Activated CD4-positive, alpha-beta T cell treated with anti-CD3 and anti-CD28 coated beads, Interleukin-2, Interleukin-4, amounts not matched to agents 100 ng/mL and 50 ng/mL, durations not matched to agents 16 hours and 8 hours (primary cell): ENCODE measurements around the gene CHST3.
"Not testable (repeated sequence)": the region's sequence is repeated elsewhere in the genome, so short reads cannot be mapped to it uniquely, and the experiment has no call there.

ENCODE experiments used
- DNase-seq: peaks from one replicate; pipeline ENCODE4 v3.0.0-alpha.2; 2020; ENCODE audit warnings: low spot score

The CHST3 gene

GRCh38 chr10:72030762-72031543 is 66.8 kb downstream of the CHST3 start:
- DNase-seq = no peak

- DNase-seq = no peak
Observed at GRCh38 chr10:72031706-72032105, 67.5 kb downstream of the CHST3 start.

- DNase-seq = not testable (repeated sequence)
Observed at GRCh38 chr10:72032409-72033162, 68.4 kb downstream of the CHST3 start.

GRCh38 chr10:72034040-72034499 is 69.9 kb downstream of the CHST3 start:
- no peak for DNase-seq

- DNase-seq = no peak
Observed at GRCh38 chr10:72034761-72035160, 70.6 kb downstream of the CHST3 start.

- no peak for DNase-seq
Observed at GRCh38 chr10:72035252-72035887, 71.2 kb downstream of the CHST3 start.

GRCh38 chr10:72037266-72037665 is 73.1 kb downstream of the CHST3 start:
- DNase-seq = no peak

- no peak for DNase-seq
Observed at GRCh38 chr10:72037811-72038210, 73.6 kb downstream of the CHST3 start.

- DNase-seq = no peak
Observed at GRCh38 chr10:72038458-72039001, 74.3 kb downstream of the CHST3 start.

GRCh38 chr10:72039377-72039776 is 75.2 kb downstream of the CHST3 start:
- DNase-seq = no peak

GRCh38 chr10:72041491-72041890 is 77.3 kb downstream of the CHST3 start:
- no peak for DNase-seq

GRCh38 chr10:72043016-72043834 is 79.0 kb downstream of the CHST3 start:
- no peak for DNase-seq

- DNase-seq = no peak
Observed at GRCh38 chr10:72044417-72045041, 80.3 kb downstream of the CHST3 start.

- no peak for DNase-seq
Observed at GRCh38 chr10:72045586-72045985, 81.4 kb downstream of the CHST3 start.

- peak; percentile 91 for DNase-seq
Observed at GRCh38 chr10:72048450-72049124, 84.4 kb downstream of the CHST3 start.

GRCh38 chr10:72049472-72049871 is 85.3 kb downstream of the CHST3 start:
- DNase-seq = no peak

GRCh38 chr10:72049969-72050781 is 86.0 kb downstream of the CHST3 start:
- no peak for DNase-seq

- no peak for DNase-seq
Observed at GRCh38 chr10:72050873-72051272, 86.7 kb downstream of the CHST3 start.

- DNase-seq = no peak
Observed at GRCh38 chr10:72053690-72054089, 89.5 kb downstream of the CHST3 start.

- no peak for DNase-seq
Observed at GRCh38 chr10:72056113-72056512, 91.9 kb downstream of the CHST3 start.
